ENCODE results near the gene NT5C3B.

GRCh38 chr17:41868568-41868967 lies 32.5 kb upstream of the NT5C3B start:
- TF ChIP-seq, protein P1, sequence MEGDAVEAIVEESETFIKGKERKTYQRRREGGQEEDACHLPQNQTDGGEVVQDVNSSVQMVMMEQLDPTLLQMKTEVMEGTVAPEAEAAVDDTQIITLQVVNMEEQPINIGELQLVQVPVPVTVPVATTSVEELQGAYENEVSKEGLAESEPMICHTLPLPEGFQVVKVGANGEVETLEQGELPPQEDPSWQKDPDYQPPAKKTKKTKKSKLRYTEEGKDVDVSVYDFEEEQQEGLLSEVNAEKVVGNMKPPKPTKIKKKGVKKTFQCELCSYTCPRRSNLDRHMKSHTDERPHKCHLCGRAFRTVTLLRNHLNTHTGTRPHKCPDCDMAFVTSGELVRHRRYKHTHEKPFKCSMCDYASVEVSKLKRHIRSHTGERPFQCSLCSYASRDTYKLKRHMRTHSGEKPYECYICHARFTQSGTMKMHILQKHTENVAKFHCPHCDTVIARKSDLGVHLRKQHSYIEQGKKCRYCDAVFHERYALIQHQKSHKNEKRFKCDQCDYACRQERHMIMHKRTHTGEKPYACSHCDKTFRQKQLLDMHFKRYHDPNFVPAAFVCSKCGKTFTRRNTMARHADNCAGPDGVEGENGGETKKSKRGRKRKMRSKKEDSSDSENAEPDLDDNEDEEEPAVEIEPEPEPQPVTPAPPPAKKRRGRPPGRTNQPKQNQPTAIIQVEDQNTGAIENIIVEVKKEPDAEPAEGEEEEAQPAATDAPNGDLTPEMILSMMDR (conservative IDR thresholded peaks at IDR 0.05; ENCODE audit: low read length), result no peak
- TF ChIP-seq EZH2phosphoT487 (IDR thresholded peaks at IDR 0.05; ENCODE audit: borderline replicate concordance), result no peak
